ENCODE data around the gene SLC40A1.

DNA sequence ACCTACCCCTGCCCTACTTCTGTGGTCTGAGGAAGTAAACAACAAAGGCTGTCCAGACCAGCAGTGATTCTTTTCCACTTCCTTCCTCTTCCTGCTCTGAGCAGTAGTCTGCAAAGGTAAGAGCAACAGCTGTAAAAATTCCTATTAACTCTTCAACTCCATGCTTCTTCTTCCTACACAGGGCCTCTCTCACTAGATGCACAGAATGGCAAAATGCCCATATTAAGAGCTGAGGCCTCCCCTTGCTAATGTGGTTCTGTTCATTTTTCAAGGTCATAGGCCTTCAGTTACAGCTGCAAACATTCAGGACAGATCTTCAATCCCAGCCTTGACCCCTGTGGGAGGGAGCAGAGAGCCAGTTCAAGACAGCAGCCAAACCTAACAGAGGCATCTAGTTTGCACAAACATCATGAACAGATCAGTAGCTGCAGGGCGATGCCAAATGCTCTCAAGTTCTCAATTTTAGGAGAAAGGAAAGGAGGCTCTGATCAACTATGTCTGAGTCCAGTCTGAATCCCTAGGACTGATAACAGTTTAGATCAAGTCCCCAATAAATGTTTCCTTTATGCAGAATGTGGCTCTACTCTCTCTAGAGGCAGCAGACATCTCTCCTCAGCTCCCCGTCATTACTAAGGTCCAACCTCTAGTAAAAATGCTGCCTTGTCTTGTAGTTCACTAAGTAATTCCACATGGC is 20.9 kb downstream of the SLC40A1 start:
- TF ChIP-seq, protein P1, sequence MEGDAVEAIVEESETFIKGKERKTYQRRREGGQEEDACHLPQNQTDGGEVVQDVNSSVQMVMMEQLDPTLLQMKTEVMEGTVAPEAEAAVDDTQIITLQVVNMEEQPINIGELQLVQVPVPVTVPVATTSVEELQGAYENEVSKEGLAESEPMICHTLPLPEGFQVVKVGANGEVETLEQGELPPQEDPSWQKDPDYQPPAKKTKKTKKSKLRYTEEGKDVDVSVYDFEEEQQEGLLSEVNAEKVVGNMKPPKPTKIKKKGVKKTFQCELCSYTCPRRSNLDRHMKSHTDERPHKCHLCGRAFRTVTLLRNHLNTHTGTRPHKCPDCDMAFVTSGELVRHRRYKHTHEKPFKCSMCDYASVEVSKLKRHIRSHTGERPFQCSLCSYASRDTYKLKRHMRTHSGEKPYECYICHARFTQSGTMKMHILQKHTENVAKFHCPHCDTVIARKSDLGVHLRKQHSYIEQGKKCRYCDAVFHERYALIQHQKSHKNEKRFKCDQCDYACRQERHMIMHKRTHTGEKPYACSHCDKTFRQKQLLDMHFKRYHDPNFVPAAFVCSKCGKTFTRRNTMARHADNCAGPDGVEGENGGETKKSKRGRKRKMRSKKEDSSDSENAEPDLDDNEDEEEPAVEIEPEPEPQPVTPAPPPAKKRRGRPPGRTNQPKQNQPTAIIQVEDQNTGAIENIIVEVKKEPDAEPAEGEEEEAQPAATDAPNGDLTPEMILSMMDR (IDR thresholded peaks at IDR 0.05; ENCODE audit: extremely low read depth in 1 of 2, insufficient read depth in 1 of 2, low read depth in 1 of 2, low read length in 2 of 2) = no peak
- TF ChIP-seq POLR2A (IDR thresholded peaks at IDR 0.05; ENCODE audit: low read depth, low read length) (no peak), JUN (IDR thresholded peaks at IDR 0.05; ENCODE audit: borderline replicate concordance, insufficient read depth, insufficient read length, low read depth) (no peak), EZH2 (IDR thresholded peaks at IDR 0.05; ENCODE audit: borderline replicate concordance, low read depth, low read length, severe bottlenecking) (no peak), POLR2AphosphoS5 (IDR thresholded peaks at IDR 0.05; ENCODE audit: insufficient read depth, low read depth, low read length) (no peak), MAX (IDR thresholded peaks at IDR 0.05; ENCODE audit: insufficient read depth, insufficient read length) (no peak), MYC (IDR thresholded peaks at IDR 0.05; ENCODE audit: low read depth, low read length) (no peak), FOS (IDR thresholded peaks at IDR 0.05; ENCODE audit: borderline replicate concordance, insufficient read depth, low read length) (no peak), GATA2 (IDR thresholded peaks at IDR 0.05; ENCODE audit: insufficient read depth, insufficient read length, low read depth, low read length) (no peak)
